Measurements from ENCODE around the gene AOAH.

GRCh38 chr7:36506820-36507219 lies 217.5 kb downstream of the AOAH start:
- no peak for TF ChIP-seq POLR2A (IDR thresholded peaks at IDR 0.05)
- TF ChIP-seq CTCF (IDR thresholded peaks at IDR 0.05), result no peak

All from adrenal gland (tissue), 5 donors.